Activated naive CD8-positive, alpha-beta T cell treated with anti-CD3 and anti-CD28 coated beads, Interleukin-2, amount 50 U/mL, for 24 hours (primary cell): ENCODE results near the gene IFI35.

Experiments
- ATAC-seq: fragments of 150-1000 bp; cut with Tn5 transposase; one replicate; pipeline ENCODE4 v1.10.0; 2021
- DNase-seq: peaks from one replicate; pipeline ENCODE4 v3.0.0; 2021
- H3K27ac Mint-ChIP-seq: one replicate; pipeline ENCODE4 v1.8.0; 2021; ENCODE audit warnings: mild to moderate bottlenecking, mixed read lengths
- H3K27me3 Mint-ChIP-seq: one replicate; pipeline ENCODE4 v1.8.0; 2021; ENCODE audit warnings: mixed read lengths
- H3K36me3 Mint-ChIP-seq: one replicate; pipeline ENCODE4 v1.8.0; 2021; ENCODE audit warnings: low read depth, mixed read lengths
- H3K4me1 Mint-ChIP-seq: one replicate; pipeline ENCODE4 v1.8.0; 2021; ENCODE audit warnings: mixed read lengths
- H3K4me3 Mint-ChIP-seq: one replicate; pipeline ENCODE4 v1.8.0; 2021; ENCODE audit warnings: mild to moderate bottlenecking, moderate library complexity, mixed read lengths
- H3K9me3 Mint-ChIP-seq: one replicate; pipeline ENCODE4 v1.8.0; 2021; ENCODE audit warnings: mixed read lengths

IFI35 gene

DNA sequence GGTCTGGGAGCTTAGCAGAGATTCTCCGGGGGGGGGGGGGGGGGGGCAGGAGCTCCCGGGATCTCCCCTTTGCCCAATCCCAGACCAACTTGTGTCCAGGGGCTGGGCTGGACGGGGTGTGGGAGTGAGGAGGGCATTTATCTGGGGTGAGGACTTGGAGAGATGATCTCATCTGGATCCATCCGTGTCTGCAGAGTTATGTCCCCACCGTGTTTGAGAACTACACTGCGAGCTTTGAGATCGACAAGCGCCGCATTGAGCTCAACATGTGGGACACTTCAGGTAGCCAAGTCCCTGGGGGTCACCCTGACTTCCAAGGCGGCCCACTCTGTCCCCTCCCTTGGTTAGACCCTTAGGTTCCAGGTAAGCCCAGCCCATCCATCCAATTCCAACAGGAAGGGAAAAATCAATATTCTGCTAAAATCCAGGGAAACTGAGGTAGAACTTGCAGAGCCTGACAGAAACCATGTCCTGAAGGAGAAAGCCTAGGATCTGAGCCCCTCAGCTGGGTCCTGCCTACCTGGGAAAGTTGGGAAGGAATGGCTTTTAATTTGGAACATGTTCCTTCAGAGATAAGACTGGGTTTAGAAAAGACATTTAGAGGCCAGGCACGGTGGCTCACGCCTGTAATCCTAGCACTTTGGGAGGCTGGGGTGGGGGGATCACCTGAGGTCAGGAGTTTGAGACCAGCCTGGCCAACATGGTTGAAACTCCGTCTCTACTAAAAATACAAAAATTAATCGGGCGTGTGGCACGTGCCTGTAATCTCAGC is 19.4 kb downstream of the IFI35 start:
- H3K27me3 Mint-ChIP-seq, result peaks cover 8% of the 10 kb centered on the region
- ATAC-seq (no peak), DNase-seq (no peak)
- H3K36me3 Mint-ChIP-seq, result no peaks in the 10 kb centered on the region
- H3K4me3 Mint-ChIP-seq, result peak overlapping the region; percentile 46
- peaks cover 21% of the 10 kb centered on the region for H3K4me1 Mint-ChIP-seq
- no peak overlapping the region for H3K27ac Mint-ChIP-seq
- H3K9me3 Mint-ChIP-seq, result no peaks in the 10 kb centered on the region

DNA sequence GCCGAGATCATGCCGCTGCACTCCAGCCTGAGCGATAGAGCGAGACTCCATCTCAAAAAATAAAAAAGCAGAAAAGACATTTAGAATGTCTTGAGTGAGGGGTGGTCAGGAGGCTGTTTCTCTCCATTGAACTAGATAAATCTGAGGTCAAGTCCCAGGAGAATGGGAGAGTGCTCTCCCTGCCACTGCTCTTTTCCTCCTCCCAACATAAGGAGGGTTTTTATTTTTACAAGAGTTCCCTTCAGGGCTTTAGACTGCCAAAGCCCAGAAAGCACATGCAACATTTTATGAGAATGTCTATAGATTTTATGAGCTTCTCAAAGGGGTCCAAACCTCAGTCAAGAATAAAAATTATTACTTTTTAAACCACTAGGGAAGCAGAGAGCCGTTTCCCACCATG is 20.0 kb downstream of the IFI35 start:
- ATAC-seq, result no peak
- no peak overlapping the region for H3K27ac Mint-ChIP-seq
- no peaks in the 10 kb centered on the region for H3K9me3 Mint-ChIP-seq
- peaks cover 16% of the 10 kb centered on the region for H3K4me1 Mint-ChIP-seq
- H3K27me3 Mint-ChIP-seq, result peaks cover 8% of the 10 kb centered on the region
- no peak for DNase-seq
- no peaks in the 10 kb centered on the region for H3K36me3 Mint-ChIP-seq
- H3K4me3 Mint-ChIP-seq, result no peak overlapping the region

DNA sequence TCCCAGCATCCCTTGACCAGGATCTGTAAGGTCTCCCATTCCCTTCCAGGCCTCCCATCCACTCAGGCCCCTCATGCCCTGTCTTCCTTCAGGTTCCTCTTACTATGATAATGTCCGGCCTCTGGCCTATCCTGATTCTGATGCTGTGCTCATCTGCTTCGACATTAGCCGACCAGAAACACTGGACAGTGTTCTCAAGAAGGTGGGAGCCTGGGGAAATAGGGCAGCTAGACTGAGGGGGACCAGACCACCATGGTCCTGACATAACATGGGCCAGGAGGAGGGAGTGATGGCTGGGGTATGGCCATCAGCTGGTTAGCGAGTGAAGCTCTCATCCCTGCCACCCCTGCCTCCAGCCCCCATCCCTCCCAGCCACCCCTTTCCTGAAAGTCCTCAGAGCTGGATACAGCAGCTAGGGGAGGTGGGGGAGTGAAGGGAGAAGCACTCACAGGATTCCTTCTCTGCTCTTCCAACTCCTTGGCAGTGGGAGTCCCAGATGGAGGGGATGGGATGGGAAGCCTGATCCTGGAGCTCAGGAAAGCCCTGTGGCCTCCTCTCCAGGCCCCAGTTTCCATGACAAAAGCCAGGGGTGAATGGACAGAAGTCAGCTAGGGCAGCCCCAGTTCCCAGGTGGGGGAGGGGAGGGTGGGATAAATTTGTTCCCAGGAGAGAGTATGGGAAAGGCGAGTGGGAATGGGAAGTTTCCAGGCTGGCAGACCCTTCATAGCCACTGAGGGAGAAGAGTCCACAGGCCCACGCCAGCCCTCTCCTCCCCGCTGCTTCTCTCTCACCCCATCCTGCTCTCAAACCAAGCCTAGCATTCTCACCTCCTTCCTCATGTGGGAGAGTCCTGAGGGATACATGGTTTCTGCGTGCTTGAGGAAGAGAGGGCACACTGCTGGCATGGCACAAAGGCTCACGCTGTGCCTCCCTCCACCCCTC is 20.8 kb downstream of the IFI35 start:
- H3K27me3 Mint-ChIP-seq, result peaks cover 8% of the 10 kb centered on the region
- ATAC-seq, result no peak

DNA sequence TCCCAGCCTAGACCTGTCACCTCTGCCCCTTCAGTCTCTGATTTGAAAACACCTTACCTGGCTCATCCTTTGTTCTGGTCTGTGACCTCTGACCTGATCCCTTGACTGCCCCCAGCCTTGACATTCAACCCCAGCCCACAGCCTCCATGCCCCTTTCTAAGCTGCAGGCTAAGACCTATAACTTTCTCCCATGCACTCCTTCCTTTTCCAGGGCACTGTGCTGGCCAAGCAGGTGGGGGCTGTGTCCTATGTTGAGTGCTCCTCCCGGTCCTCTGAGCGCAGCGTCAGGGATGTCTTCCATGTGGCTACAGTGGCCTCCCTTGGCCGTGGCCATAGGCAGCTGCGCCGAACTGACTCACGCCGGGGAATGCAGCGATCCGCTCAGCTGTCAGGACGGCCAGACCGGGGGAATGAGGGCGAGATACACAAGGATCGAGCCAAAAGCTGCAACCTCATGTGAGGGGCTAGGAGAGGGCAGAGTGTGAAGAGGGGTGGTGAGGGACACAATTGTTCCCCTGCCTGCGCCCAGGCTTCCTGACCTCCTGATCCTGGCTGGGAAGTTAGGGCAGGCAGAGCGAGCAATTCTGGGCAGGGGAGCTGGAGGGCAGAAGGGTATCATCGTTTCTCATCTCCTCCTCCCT is 21.8 kb downstream of the IFI35 start:
- no peak for ATAC-seq
- no peaks in the 10 kb centered on the region for H3K9me3 Mint-ChIP-seq
- no peaks in the 10 kb centered on the region for H3K36me3 Mint-ChIP-seq
- no peak for DNase-seq
- peaks cover 8% of the 10 kb centered on the region for H3K27me3 Mint-ChIP-seq
- no peak overlapping the region for H3K27ac Mint-ChIP-seq
- no peak overlapping the region for H3K4me3 Mint-ChIP-seq
- H3K4me1 Mint-ChIP-seq, result peaks cover 9% of the 10 kb centered on the region

More for the DNA sequence above, 20.8 kb downstream of the IFI35 start:
- H3K36me3 Mint-ChIP-seq, result no peaks in the 10 kb centered on the region
- peaks cover 13% of the 10 kb centered on the region for H3K4me1 Mint-ChIP-seq
- no peaks in the 10 kb centered on the region for H3K9me3 Mint-ChIP-seq
- no peak overlapping the region for H3K27ac Mint-ChIP-seq
- no peak overlapping the region for H3K4me3 Mint-ChIP-seq
- no peak for DNase-seq

DNA sequence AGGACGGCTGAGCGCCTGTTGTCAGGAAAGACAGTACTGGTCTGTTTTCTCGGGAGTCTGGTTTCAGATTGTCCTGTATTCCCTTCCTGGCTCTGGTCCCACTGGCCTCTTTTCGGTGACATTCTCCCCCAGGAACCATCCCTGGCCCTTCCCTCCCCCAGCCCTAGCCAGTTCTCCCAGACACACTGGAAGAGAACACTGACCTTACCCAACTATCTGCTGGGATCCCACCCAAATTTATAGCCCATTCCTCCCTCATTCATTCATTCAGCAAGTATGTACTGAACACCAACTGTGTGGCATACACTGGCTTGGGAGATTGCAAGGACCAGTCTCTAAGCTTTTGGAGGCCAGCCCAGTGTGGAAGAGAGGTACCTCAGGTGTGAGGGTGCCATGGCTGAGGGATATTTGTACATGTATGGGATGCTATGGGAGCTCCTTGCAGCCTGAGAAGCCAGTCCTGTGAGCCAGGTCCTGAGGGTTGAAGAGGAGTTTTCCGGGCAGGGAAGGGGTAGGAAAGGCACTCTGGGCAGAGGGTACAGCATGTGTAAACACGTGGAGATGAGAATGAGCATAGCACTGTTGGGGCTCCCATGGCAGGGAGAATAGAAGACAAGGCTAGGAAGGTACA is 23.7 kb downstream of the IFI35 start:
- Mint-ChIP-seq H3K4me1 (no peaks in the 10 kb centered on the region), H3K9me3 (no peaks in the 10 kb centered on the region), H3K27ac (no peak overlapping the region), H3K4me3 (no peak overlapping the region), H3K27me3 (peaks cover 2% of the 10 kb centered on the region), H3K36me3 (no peaks in the 10 kb centered on the region)
- no peak for ATAC-seq
- no peak for DNase-seq

DNA sequence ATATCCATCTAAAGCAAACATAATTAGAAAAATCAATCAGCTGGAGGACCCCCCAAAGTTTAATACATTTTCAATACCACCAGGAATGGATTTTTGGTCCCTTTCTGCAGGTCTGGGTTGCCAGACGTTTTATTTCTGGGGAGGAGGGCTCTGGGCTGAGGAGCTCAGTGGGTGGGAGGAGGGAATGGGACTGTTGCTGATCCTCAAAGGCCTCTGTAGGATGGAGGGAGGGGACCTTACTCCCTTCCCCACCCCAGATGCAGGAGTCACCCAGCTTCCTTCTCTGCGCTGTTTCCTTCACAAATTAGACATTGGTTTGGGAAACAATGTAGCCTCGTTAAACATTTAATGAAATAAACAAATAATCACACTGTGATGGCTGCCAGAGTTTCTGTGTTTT is 25.1 kb downstream of the IFI35 start:
- Mint-ChIP-seq H3K27me3 (no peaks in the 10 kb centered on the region), H3K27ac (no peak overlapping the region), H3K36me3 (no peaks in the 10 kb centered on the region), H3K4me1 (no peaks in the 10 kb centered on the region), H3K4me3 (no peak overlapping the region), H3K9me3 (no peaks in the 10 kb centered on the region)
- DNase-seq (no peak), ATAC-seq (no peak)

DNA sequence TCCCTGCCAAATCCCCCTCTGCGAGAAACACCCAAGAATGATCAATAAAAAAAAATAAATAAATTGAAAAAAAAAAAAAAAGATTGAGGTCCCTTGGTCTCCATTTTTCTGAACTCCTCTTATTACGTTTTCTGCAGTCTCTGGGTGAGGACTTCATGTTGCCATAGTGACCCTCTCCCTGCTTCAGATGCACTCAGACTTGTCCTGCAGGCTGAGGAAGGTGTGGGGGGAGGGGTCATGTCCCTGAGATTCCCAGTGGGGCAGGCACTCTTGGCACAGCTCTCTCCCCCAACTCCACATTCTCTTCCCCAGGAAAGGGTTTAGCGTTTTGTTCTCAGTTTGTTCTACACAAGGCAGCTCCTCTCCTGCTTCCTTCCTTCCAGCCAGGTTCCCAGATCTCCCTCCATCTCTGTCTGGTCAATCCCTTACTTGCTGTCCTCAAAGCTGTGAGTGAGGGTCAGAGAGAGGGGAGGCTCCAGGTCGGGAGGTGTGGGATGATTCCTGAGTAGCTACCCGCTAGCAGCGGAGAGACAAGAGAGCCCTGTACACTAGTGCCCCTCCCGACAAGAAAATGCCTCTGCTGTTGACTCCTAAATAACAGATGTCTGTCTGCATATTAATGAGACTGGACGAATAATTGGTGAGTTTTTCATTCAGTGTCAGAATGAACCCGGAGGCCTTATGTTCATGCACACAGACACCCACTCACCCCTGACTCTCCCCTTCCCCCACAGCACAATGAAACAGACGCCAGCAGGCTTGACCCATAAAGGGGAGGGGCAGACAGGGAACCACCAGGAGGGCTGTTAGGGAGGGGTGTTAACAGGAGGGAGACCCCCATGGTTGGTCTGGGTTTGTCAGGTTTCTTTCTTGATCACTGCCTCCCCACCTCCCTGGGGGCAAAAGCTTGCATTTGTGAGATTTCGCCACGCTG is 27.6 kb downstream of the IFI35 start:
- ATAC-seq (no peak), DNase-seq (no peak)
- H3K36me3 Mint-ChIP-seq, result no peaks in the 10 kb centered on the region
- no peaks in the 10 kb centered on the region for H3K9me3 Mint-ChIP-seq
- H3K27me3 Mint-ChIP-seq, result no peaks in the 10 kb centered on the region
- H3K4me1 Mint-ChIP-seq, result no peaks in the 10 kb centered on the region
- no peak overlapping the region for H3K4me3 Mint-ChIP-seq
- no peak overlapping the region for H3K27ac Mint-ChIP-seq

DNA sequence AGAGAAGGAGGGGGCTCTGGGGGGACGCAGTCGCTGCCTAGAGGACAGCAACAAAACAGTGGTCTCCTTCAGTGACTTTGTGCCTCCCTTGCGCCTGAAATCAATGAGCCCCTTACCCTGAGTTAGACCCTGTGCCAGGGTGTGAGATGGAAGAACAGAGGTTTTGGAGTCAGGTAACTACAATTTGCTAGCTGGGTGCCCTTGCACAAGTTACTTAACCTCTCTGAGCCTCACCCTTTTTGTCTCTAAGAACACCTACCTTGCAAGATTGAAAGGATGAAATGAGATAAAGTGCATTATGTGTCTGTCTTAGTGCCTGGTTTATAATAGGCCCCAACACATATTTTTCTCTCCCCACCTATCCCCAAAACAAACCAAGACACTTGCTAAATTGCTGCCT is 28.3 kb downstream of the IFI35 start:
- no peak overlapping the region for H3K4me3 Mint-ChIP-seq
- DNase-seq, result no peak
- no peak for ATAC-seq

DNA sequence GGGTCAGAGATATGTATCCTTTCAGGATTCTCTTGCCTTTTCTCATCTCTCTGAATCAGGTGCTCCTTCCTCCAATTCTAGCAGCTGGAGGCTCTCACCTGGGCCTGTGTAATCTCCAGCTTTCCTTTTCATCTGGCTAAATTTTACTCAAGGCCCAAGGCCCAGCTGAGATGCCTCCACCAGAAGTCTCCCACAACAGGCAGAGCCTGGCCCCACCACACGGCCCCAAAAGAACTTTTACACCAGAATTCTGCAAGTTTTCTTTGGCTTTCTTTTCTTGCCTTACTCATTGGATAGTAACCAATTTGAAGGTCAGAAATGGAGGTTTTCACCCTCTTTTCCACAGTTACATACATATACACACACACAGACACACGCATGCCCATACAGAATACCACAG is 33.1 kb downstream of the IFI35 start:
- Mint-ChIP-seq H3K27ac (no peak overlapping the region), H3K9me3 (no peaks in the 10 kb centered on the region), H3K4me1 (no peaks in the 10 kb centered on the region), H3K27me3 (no peaks in the 10 kb centered on the region), H3K36me3 (peaks cover 11% of the 10 kb centered on the region), H3K4me3 (no peak overlapping the region)
- no peak for ATAC-seq
- no peak for DNase-seq

More for the DNA sequence above, 28.3 kb downstream of the IFI35 start:
- H3K36me3 Mint-ChIP-seq, result no peaks in the 10 kb centered on the region
- no peaks in the 10 kb centered on the region for H3K27me3 Mint-ChIP-seq
- H3K27ac Mint-ChIP-seq, result no peak overlapping the region
- no peaks in the 10 kb centered on the region for H3K9me3 Mint-ChIP-seq
- no peaks in the 10 kb centered on the region for H3K4me1 Mint-ChIP-seq

DNA sequence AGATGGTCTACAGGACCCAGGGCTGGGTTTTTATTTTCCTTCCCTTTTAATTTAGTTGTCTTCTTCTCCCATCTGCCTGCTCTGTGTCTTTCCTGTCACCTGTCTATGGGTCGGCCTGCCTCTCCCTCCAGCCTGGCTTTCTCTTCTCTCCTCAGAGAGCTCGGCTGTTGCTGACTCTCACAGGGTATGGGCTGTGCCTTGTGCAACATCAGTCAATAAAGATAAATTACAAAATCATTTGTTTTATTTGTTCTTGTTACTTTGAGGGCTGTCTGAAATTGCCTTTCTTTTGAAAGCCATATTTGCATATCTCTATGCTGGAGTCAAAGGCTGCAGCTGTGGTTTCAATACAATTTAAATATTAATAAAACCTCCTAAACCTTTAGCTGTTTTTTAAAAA is 34.1 kb downstream of the IFI35 start:
- ATAC-seq, result no peak
- Mint-ChIP-seq H3K4me1 (no peaks in the 10 kb centered on the region), H3K27ac (no peak overlapping the region), H3K27me3 (no peaks in the 10 kb centered on the region), H3K36me3 (peaks cover 16% of the 10 kb centered on the region), H3K9me3 (no peaks in the 10 kb centered on the region), H3K4me3 (no peak overlapping the region)
- no peak for DNase-seq

DNA sequence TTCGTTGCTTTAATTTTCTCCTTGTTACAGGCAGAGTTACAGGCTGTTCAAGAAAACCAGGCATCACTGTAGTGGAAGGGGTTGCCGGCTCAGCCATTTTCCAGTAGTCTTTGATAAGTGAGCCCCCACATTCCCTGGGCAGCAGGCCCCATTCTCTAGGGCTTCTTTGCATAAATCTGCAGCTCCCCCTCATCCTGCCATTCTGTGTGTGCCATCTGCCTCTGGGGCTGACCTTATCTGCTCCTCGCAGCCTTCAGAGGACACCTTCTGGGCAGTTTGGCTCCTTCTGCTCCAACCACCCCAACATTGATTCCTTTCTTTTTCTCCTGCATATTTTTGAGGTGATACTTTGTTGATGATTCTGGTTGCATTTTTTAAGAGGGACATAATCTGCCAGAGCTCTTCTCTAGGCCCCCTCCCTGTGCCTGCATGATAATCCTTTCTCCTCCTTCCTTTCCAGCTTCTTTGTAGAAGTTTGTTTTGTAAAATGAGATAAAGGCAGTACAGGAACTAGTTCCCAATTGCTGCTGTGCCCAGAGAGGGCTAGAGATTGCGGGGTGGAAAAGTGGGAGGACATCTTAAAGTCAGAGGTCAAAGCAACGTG is 35.5 kb downstream of the IFI35 start:
- ATAC-seq (no peak), DNase-seq (no peak)
- no peaks in the 10 kb centered on the region for H3K4me1 Mint-ChIP-seq
- no peak overlapping the region for H3K27ac Mint-ChIP-seq
- no peaks in the 10 kb centered on the region for H3K27me3 Mint-ChIP-seq
- H3K36me3 Mint-ChIP-seq, result peaks cover 22% of the 10 kb centered on the region
- no peak overlapping the region for H3K4me3 Mint-ChIP-seq
- H3K9me3 Mint-ChIP-seq, result no peaks in the 10 kb centered on the region

DNA sequence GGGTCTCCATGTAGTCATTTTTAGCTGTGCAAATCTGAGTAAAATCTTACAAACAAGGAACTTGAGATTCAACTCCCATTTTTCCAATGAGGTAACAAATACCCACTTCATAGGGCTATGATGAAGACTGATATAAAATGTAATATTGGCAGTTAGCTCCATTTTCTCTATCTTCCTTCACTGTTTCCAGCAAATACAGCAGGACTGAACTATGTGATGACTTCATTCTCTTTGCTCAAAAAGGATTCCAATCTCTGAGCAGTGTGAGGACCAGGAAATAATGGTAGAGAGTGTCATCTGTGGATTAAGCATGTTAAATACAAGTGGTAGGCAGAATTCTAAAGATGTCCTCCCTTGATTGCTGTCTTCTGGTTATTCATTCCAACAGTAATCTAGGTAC is 36.7 kb downstream of the IFI35 start:
- Mint-ChIP-seq H3K36me3 (peaks cover 26% of the 10 kb centered on the region), H3K9me3 (no peaks in the 10 kb centered on the region), H3K27ac (no peak overlapping the region), H3K4me3 (no peak overlapping the region), H3K27me3 (no peaks in the 10 kb centered on the region), H3K4me1 (no peaks in the 10 kb centered on the region)
- ATAC-seq, result no peak
- DNase-seq, result no peak

DNA sequence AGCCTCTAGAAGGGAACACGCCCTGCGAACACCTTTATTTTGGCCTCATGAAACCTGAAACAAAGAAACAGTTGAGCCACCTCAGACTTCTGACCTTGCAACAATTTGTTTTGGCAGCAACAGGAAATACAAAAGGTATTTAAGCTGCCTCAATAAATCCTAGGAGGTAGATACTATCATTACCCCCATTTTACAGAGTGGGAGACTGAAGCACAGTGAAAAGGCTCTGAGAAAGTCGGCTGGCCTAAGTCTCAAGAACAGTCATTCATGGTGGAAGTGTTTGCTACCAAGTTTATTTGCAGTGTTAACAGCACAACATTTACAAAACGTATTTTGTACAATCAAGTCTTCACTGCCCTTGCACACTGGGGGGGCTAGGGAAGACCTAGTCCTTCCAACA is 37.4 kb downstream of the IFI35 start:
- H3K27ac Mint-ChIP-seq, result no peak overlapping the region
- no peaks in the 10 kb centered on the region for H3K27me3 Mint-ChIP-seq
- DNase-seq, result no peak
- no peaks in the 10 kb centered on the region for H3K4me1 Mint-ChIP-seq
- peaks cover 27% of the 10 kb centered on the region for H3K36me3 Mint-ChIP-seq
- no peak for ATAC-seq
- no peak overlapping the region for H3K4me3 Mint-ChIP-seq
- H3K9me3 Mint-ChIP-seq, result no peaks in the 10 kb centered on the region
